Endothelial cell of umbilical vein (primary cell): ENCODE results near the gene GATA2.

Experiments
- EZH2 ChIP-seq: IDR thresholded peaks from 2 replicates; pipeline ENCODE4 v1.6.1; 2012; ENCODE audit warnings: borderline replicate concordance, low read depth, mild to moderate bottlenecking, moderate library complexity, low read length, inconsistent platforms; ENCODE audit not compliant: severe bottlenecking
- MYC ChIP-seq: IDR thresholded peaks from one replicate; pipeline ENCODE4 v1.6.1; 2011; ENCODE audit warnings: mild to moderate bottlenecking, low read depth, low read length
- POLR2A ChIP-seq: IDR thresholded peaks from 2 replicates; pipeline ENCODE4 v1.6.1; 2012; ENCODE audit warnings: low read depth, mild to moderate bottlenecking, control low read depth, low read length
- POLR2AphosphoS5 ChIP-seq: IDR thresholded peaks from 2 replicates; pipeline ENCODE4 v1.6.1; 2012; ENCODE audit warnings: low read depth, mild to moderate bottlenecking, control low read depth, low read length, moderate library complexity; ENCODE audit not compliant: insufficient read depth
- TF ChIP-seq, protein P1 (sequence below), 2 donors: IDR thresholded peaks; 1 replicate in 1 of 2; 2 replicates in 1 of 2; pipeline ENCODE4 v1.5.1; 2011; ENCODE audit warnings: low read length in 2 of 2, mild to moderate bottlenecking in 2 of 2, moderate library complexity in 2 of 2, control low read depth in 1 of 2, inconsistent platforms in 1 of 2, low read depth in 1 of 2; ENCODE audit not compliant: insufficient read depth in 1 of 2; ENCODE audit errors: extremely low read depth in 1 of 2

DNA sequence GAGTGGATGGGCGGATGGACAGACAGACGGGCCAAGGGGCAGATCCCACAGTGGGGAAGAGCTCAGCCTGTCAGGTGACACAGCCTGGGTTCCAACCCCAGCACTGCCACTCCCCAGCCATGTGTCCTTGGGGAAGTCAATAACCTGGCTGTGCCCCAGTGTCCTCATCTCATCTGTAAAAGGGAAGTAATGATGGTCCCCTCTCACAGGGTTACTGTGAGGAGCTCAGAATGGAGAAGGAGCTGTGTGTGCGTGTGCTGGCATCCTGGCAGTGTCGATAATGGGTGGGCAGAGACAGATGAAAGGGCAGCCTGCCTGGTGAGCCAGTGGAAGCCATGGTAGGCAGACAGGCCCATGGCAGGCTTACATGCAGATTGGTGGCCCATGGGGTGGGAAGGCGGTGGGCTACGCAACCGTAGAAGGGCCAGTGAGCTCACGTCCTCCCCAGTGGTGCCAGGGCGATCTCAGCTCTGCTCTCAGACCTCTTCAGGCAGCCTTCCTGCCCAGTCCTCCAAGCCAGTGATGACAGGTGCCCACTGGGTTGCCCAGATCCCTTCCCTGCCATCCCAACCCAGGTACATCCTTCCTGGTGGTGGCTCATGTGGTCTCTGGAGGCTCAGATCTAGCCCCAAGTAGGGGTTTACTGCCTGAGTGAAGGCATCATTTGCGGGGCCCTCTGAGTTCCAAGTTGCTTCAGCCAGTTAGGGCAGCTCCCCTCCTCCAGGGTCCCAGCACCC lies 24.0 kb downstream of the GATA2 start:
- TF ChIP-seq, protein P1, sequence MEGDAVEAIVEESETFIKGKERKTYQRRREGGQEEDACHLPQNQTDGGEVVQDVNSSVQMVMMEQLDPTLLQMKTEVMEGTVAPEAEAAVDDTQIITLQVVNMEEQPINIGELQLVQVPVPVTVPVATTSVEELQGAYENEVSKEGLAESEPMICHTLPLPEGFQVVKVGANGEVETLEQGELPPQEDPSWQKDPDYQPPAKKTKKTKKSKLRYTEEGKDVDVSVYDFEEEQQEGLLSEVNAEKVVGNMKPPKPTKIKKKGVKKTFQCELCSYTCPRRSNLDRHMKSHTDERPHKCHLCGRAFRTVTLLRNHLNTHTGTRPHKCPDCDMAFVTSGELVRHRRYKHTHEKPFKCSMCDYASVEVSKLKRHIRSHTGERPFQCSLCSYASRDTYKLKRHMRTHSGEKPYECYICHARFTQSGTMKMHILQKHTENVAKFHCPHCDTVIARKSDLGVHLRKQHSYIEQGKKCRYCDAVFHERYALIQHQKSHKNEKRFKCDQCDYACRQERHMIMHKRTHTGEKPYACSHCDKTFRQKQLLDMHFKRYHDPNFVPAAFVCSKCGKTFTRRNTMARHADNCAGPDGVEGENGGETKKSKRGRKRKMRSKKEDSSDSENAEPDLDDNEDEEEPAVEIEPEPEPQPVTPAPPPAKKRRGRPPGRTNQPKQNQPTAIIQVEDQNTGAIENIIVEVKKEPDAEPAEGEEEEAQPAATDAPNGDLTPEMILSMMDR (IDR thresholded peaks at IDR 0.05; ENCODE audit: extremely low read depth in 1 of 2, insufficient read depth in 1 of 2, low read depth in 1 of 2, low read length in 2 of 2) = no peak
- no peak for TF ChIP-seq POLR2A
- TF ChIP-seq MYC = no peak
- TF ChIP-seq POLR2AphosphoS5 = no peak
- TF ChIP-seq EZH2 = no peak
